GM21423 (cell line): ENCODE measurements around the gene ARMH3.

Experiments used
- ATAC-seq: cut with Tn5 transposase; IDR thresholded peaks from one replicate; pipeline ENCODE4 v1.9.1; 2021; ENCODE audit warnings: mild to moderate bottlenecking, moderate library complexity; ENCODE audit not compliant: unreplicated experiment

Gene ARMH3

DNA sequence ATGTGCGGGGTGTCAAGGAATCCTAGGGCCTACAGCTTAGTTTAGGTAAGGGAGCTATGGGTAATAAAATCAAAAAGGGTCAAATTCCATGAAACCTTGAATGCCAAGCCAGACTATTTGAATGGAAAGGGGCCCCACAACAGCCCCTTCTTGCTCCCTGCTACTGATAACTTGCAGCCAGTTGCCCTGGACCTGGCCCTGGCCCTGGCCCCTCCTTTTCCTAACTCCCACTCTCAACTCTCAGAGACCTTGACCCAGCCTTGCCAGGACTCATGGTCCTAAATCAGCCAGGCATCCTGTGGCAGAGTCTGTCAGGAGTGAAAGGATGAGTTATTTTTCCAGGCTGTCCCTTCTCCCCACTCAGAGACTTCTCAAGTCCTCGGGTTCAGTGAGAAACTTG lies 218.2 kb downstream of the ARMH3 start:
- ATAC-seq, result no peak

DNA sequence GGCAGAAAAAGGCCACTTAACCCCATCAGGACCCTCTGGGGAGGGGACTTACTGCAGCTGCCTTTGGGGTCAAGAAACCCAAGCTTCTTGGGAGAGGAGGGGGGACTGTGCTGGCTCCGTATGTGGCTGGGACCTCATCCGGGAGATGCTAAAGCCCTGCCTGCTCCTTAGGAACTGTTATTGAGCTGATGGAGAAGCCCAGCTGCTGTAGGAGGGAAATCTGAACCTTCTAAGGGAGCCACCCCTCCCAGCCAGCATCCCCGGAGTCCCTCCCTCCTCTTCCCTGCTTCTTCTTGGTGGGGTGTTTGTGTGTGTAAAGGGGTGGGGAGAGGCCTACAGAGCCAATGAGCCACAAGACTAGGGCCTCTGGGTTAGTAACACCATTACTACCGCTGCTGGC lies 220.6 kb downstream of the ARMH3 start:
- no peak for ATAC-seq

DNA sequence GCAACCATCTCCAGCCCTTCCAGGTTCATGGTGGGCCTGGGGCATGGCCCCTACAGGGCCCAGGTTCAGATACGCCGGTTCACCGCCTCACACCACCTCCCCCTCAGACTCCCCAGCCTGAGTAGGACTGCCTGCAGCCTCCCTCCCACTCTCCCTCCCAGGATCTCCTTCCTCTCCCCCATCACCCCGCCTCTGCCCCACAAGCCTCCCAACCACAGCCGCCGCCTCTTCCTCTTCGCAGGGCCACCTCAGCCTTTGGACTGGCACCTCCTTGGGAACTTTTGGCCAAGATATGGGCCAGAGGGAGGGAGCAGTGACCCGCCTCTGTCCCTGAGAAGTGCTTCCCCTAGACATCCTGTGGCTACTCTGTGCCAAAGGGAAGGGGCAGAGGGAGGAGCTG lies 221.6 kb downstream of the ARMH3 start:
- no peak for ATAC-seq

DNA sequence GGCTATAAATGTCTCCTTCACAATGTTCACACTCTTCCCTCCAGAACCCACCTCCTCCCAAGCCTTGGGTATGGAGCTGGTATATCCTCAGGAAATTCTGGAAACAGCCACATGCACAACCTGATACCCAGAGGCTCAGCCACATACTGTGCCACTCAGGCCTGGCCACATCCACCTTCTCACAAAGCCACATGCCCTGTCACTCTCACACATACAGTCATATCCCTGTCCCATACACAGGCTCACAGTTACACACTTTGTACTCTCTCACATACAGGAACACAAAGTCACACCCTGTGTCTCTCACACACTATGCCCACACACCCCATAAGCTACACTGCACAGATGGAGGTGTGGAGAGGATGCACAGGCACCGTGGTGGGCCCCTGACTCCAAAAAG lies 222.5 kb downstream of the ARMH3 start:
- ATAC-seq, result no peak

DNA sequence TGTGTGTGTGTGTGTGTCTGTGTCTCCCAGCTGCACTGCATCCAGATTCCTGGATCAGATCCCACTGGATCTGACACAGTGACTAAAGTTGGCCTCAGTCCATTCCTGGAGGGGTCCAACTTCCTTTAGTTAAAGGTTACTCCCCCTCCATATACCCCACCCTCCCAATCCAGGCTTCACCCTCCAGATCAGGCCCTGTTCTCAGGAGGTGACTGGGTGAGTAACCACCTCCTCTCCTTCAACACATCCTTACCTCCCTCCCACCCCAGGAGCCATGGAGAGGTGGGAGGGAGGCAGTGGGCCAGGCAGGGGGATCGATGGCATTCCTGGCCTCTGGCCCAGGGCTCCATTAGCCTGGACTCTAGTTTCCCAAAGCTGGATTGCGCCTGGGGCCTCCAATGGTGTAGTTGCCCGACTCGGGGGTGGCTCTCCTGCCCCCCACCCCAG lies 223.6 kb downstream of the ARMH3 start:
- no peak for ATAC-seq

DNA sequence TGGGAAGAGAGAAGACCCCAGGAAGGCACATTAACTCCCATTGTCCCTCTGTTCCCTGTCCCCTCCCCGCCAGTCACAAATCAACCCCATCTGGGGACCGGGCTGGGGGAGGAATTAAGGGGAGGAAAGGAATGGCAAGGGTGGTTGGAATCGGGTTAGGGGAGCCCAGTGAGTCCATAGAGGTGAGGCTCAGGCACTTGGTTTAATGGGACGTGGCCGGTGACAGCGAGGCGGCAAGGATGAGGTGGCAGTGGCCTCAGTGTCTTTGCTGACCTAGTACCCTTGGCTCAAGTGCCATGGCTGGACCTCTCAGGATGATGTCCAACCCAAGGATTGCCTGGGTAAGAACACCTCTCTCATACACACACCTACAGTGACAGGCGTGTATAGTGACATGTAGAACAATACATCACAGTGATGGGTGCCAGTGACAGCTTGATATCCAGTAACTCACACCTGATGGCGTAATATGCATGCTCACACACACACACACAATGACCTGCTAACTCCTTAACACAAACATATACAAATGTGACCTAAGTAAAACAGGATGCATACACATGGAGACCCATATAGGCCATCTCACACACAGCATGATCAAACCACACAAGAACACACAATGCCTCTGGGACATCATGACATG lies 224.7 kb downstream of the ARMH3 start:
- no peak for ATAC-seq

DNA sequence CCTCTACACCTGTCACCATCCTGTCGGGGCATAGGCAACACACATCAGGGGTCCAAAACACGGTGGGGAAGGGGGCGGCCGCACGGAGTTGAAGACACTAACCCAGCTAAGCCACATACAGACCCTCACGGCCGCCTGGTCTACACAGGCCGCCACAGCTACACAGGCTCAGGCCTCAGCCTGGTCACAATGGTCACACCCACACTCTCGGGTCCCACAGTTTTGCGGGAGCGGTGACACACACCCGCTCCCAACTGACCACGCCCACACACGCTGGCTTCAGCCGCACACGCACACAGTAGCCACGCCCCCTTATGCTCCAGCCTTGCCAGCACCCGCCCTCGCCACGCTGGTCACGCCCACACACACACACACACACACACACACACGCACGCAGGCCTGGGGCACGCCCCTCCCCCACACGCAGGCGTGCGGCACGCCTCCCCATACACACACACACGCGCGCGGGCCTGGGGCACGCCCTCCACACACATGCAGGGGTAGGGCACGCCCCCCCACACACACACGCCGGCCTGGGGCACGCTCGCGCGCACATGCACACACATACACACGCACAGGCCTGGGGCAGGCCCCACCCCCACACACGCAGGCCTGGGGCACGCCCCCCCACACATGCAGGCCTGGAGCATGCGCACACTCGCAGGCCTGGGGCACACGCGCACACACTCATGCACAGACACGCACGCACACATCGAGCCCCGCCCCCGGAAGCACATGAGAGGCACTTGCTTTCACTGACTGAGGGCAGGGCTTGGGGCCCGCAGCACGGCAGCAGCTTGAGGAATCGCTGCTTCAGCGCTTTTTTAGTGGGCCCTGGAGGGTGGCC lies 225.4 kb downstream of the ARMH3 start:
- peak; percentile 53 for ATAC-seq

DNA sequence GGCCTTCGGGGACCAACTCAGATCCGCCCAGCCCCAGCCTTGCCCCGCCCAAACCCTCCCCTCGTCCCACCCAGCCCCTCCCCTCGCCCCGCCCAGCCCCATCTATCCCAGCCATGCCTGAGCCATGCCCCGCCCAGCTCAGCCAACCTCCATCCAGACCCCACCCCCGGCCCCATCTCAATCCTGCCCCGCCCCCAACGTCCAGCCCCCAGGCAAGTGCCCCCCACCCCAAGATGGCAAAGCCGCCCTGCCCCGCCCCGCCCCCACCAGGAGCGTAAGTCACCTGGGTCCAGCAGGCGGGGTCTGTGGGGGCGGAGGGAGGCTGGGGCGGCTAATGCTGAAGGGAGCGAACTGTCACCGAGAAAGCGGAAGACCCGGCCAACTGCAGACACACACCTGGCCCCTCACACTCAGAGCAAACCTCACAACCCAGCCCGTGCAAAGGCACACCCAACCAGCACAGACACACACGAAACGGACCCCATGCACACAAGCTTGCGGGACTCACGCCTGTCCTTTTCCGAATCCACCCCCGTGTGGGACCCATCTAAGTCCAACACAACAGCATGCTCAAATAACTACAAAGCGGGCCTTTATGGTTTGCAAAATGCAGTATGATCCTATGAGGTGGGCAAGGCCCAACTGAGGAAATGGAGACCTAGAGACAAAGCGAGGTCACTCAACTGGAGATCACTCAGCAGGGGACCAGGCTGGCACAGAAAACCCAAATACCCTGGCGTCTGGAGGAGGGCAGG lies 226.2 kb downstream of the ARMH3 start:
- peak; percentile 15 for ATAC-seq

DNA sequence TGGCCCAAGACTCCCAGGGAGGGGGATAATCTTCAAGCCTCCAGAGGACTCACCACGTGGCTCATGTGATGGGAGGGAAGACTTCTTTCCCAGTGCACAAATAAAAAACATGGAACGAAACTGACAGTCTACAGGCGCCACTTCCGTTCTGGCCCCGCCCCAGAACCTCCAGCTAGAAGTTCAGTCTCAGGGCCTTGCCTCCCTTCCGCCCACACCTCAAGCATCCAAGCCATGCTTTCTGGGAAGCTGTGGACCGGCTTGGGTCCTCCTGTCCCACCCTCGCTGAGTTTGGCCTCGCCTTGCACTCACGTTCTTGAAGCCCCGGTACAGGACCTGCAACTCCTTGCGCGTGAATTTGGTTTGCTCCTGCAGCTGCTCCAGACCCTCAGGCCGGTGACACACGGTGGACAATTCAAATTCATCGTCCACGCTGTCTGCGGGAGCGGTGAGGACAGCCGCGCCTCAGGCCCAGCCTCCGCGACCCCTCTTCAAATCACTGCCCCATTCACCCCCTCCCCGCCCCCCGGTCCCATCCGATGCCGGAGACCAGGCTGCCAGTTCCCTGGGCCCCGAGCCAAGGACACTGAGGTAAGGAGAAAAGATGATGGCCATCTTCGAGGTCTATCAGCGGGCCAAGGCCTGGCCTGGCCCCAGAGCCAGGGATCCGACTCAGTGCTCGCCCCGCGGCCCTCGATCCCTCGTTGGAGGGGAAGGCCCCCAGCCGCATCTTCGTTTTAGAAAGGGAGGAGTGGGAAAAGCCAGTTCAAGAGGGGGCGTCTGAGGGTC lies 227.0 kb downstream of the ARMH3 start:
- no peak for ATAC-seq

DNA sequence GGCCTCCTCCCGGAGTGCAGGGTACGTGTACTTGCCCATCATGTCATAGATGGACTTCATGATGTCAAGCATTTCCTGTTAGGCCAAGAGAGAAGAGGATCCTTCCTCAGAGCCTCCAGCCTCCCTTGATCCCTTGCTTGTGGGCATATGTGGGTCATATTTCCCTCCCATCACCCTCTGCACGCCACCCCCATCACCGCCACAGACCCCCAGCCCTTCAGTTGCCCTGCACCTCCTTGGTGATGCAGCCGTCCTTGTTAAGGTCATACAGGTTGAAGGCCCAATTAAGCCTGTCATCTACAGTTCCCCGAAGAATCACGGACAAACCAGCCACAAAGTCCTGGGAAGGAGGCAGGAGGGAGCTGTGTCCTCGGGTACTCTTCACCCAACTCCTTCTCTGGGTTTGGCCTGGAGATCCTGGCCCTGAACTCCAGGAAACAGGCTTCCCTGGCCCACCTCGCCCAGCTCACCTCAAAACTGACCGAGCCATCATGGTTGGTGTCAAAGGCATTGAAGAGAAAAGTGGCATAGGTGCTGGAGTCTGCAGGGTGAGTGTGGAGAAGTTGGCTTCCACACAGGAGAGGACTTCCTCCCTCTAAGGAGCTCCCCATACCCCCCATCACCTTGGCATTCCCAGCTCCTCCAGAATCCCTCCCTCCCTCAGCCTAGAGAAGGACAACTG lies 227.9 kb downstream of the ARMH3 start:
- ATAC-seq, result no peak

DNA sequence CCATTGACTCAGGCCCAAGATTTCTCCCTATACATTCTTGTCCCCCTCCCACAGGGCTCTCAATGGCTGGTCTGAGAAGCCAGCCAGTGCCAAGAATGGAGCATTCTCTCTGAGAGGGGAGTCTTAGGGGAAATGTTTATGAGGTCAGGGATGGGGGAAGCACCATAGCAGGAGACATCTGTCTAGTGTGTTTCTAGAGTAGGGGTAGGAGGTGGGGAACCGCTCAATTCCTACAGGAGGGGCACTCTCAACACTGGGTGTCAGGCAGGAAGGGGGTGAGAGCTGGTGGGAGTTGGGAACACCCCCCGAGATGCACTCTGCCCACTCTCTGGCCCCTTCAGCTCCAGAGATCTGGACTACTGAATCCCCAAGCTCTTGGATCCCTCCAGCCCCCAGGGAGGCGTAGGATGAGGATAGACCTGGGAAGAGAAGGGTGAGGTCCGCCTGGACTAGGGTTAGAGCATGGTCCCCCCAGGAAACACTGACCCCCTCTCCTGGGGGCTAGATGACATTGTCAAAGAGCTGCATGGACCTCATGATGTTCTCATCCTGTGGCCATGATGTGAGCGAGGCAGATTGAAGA lies 229.0 kb downstream of the ARMH3 start:
- no peak for ATAC-seq

DNA sequence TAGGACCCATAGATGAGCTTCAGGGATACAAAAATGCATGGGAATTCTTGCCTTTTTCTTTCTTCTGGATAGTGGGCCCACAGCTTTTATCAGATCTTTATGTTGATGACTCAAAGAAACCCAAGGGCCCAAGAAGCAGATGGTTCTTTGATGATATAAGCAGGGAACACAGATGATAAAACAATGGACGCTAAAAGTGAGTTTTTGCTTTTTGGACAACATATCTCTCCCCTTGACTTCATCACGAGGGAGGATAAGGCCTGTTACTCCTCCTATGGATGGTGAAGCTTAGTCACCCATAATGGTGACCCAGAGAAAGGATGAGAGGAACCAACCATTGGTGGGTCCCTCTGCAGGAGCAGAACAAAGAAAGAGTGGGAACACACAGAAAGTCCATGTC lies 231.2 kb downstream of the ARMH3 start:
- no peak for ATAC-seq

DNA sequence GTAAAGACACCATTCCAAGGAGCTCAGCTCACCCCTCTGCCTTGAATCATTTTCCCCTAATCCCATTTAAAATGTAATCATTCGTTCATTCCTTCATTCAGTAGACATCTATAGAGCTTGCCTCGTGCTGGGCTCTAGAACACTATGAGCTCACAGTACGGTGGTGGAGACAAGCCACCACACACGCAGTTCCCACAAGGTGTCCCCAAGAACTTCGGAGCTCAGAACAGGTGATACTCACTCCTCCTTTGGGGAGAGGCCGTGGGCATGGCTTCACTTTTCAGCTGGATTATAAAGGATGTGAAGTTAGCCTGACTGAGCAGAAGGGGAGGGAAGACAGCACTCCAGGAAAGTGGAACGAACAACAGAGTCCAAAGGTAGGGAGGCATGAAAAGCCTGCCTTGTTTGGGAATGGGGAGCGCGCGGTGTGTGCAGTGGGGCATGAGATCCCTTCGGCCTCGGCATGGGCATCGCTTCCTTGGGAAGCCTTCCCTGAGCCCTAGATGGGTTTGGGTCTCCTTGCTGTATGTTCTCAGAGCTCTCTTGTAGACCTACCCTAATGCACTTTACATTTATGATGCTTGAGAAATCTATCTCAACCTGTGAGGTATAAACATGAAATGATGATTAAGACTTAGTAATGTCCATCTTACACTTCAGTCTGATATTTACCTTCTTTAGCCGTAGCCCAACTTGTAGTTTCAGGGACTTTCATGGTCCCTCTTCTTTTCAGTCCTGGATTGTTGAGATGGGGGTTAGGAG lies 236.9 kb downstream of the ARMH3 start:
- ATAC-seq, result peak; percentile 15

DNA sequence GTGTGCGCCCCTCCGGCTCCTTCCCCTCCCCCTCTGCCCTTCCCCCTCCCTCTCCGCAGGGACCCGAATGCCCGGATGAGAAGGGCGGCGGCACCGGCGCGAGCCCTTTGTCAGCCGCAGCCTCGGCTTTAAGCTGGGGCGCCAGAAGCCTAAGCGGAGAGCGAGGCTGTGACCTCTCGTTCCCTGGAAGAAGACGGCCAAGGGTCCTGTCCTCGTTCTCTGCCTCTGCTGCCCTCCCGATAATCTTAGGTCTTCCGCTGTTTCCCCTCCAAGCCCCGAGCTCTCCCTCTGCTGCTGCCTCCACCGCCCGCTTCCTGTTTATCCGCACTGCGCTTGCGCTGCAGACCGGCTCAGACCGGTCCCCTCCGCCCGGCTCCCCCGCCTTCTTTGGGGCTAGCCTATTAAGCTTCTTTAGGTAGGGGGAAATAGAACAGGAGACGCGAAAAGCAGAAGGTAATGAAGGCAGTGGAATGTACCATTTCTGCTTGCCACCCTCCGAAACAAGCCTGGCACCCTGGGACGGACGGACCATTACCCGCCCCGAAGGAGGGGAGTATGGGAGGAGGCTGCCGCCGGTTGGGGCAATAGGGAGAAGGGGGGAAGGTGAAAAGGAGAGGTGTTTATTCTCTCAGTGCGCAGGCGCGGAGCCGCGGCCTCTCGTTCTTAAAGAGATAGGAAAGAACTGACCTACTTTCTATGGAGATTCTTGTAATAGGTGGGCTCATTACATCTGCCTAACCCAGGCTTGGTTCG lies 237.7 kb downstream of the ARMH3 start, which contains the start of gene OGA:
Gene OGA, minus strand, starts transcription at position 326 of the 753 bp plus-strand sequence. CDS start 422 bp downstream, outside the sequence.
- ATAC-seq, result peak; percentile 88

DNA sequence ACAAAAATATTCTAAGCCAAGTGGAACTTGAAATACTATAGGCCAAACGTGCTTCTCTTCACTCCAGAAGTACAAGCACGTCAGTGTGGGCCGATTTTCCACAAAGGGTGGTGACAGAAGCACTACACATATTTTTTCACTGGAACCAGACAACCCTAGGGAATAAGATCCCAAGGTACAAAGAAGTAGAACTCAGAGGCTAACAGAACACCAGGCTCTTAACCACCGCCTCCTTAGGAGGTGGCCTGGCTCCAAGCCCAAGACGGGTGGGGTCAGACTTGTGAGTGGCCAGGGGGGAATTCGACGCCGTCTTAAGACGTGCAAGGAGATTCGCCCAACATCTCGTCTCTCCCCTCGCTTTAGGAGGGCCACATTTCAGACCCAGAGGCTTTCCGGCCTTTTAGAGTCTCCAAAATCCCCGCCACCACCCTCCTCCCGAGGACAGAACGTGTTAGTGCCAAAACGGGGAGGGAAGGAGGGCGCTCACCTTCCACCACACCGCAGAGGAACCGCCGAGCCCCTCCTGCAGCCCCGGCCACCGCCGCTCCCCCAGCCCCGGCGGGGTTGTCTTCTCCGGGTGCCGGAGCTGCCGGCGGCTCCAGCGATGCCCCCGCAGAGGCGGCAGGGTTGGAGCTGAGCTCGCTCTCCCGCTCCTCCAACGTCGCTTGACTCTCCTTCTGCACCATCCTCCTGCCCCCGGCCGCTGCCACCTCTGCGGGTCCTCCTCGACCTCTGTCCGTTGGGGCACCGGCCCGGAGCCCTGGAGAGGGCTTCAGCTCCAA lies 238.4 kb downstream of the ARMH3 start:
- peak; percentile 2 for ATAC-seq

DNA sequence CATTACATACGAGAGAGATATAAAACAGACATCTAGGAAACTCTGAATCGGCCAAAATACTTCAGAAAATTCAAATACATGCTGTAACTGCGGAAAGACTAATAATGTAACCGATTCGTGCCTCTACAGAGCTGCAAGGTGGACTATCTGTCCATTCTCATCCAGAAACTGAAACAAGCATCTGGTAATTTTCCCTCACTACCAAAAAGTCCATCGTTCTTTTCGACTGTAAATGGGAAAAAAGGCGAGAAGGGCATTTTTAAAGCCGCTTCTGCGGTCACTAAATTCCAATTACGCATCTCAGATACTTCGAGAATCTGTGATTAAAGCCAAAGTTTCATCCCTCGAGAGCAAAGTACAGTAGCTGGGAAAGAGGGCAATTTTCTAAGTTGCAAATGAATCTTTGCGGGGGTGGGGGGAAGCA lies 239.0 kb downstream of the ARMH3 start:
- ATAC-seq, result no peak

DNA sequence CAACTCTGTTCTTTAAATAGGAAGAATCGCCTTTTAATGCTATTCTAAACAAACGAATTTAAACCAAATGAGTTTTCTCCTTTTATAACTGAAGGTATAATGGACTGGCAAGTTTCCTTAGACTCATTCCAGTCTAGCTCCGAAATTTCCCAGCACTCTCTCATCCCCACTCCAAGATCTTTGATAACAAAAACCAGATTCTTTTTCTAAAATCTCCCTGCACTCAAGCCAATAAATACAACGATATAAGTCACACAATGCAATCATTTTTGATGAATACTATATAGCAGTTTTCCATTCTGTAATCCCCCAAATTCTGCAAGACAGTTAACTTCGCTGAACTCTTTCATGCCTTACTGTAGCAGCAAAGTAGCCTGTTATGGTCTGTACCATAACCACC lies 239.6 kb downstream of the ARMH3 start:
- ATAC-seq, result no peak
